HG03575 (cell line): ENCODE measurements around the gene LEKR1.
A peak's percentile ranks its signal among the peaks of the same experiment; 100 is the strongest.

Experiments
- ATAC-seq: cut with Tn5 transposase; IDR thresholded peaks from one replicate; pipeline ENCODE4 v1.9.1; 2021; ENCODE audit not compliant: unreplicated experiment, insufficient number of reproducible peaks, low FRiP score; ENCODE audit errors: extremely low read depth

Gene LEKR1

GRCh38 chr3:157065201-157065600 is 239.0 kb downstream of the LEKR1 start:
- ATAC-seq, result no peak

DNA sequence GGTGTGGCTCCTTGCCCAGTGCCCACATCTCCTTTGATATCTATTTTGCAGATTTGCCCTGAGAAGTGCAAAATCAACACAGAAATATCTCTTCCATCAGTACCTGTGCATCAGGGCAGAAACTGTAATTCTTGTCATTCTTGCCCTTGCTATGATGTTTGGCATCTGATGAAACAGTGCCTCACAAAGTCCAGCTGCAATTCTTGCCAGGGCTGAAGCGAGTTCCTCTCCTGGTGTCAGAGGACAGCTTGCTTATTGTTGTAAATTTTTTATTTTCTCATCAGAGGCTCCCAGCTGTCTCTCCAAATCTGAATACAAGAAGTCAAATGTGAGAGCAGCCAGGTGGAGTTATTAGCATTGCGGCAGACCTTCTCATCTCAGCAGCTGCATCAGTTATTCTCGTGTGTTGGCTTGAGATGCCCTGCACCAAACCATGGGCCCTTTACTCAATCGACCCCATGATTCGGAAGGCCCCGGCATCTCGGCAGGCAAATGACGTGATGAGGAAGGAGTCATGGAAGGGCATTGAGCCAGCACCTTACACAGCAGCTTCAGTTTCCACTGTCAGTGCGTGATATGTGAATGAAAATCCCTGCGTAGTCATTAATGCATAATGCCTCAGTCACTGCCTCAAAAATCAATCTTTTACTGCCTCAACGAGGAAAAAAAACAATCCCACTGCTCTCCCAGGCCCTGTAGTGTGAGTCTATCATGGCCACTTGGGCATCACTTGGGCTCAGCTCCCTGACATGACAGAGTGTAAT is 240.4 kb downstream of the LEKR1 start:
- ATAC-seq, result no peak

DNA sequence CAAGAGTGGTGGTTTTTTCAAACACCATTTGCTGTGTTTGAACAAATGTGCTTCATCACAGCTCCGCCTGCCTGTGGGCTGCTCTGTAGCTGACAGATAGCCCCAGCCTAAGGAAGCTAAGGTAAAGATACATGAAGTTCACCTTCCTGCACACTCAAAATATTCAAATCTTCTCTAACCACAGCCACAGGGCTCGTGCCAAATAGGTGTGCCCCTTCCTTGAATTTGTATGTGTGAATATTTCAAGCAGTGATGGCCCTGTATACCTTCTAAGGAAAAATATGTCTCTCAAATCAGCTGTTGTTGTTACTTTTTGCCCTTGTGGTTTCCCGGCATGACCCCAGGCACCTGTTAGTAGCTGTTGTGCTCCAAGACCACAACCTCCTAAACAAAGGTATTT is 241.0 kb downstream of the LEKR1 start:
- no peak for ATAC-seq

DNA sequence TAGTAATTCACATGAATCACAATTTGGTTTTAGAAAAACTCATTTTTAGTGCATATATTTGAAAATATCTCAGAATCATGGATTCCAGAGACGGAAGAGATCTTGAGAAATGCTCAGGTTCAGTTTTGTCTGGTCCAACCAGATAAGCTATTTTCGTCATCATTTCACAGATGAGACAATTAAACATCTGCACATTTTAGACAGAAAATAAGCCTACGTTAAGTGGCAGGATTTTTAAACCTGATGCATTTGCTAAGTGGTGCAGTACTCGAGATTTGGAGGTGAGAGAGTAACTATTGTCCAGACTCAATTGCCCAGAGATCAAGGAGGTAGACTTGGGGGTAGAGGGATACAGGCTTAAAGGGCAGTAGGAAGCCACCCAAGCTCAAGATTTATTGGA is 243.3 kb downstream of the LEKR1 start:
- no peak for ATAC-seq

DNA sequence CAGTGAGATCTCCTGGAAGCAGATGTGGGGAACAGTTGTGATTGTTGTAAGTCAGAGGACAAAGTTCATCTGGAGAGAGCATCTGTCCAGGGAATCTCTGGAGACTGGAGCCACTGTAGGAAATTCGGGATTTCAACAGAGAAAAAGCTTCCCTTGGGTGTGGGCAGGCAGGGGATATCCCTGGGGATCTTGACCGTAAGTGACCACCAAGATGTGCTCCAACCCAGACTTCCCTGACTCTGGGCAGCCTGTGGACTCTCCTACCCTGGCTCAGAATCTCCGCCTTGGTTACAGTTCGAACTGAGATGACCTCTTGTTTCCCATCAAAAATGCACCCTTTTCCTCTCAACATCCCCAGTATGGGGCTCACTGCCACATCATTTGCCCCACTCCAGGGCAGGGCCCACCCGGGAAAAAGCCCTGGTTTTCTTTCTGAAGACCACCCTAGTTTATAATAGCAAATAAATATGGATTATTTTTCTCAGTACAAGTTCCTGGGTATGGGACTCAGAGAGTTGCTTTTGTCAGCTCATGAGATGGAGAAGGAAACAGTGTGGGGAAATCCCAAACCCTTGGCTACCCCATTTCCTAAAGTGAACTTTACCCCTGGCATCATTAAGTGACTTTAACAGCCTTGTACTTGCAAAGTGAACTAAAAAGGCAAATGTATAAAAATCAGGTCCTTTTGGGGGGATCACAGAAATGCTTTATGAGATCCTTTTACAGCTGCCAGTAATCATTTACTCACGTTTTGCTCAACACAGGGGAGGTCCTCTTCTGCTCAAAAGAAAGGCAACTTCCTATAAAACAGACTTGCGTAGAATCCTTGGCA is 243.9 kb downstream of the LEKR1 start:
- no peak for ATAC-seq

DNA sequence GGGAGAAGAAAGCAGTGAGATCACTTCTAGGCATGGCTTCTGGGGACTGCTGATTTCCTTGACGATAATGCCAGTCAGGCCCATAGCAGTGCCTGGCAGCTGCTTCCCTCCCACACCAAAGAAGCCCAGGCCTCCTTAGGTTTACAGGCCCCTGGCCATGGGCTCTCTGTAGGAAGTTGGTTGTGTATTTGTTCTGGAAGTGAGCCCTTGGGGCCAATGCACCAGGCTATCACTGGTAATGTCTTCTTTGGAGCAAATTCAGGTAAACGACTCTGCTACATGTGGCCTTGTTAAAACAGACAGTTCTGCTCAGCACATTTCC is 244.5 kb downstream of the LEKR1 start:
- no peak for ATAC-seq

DNA sequence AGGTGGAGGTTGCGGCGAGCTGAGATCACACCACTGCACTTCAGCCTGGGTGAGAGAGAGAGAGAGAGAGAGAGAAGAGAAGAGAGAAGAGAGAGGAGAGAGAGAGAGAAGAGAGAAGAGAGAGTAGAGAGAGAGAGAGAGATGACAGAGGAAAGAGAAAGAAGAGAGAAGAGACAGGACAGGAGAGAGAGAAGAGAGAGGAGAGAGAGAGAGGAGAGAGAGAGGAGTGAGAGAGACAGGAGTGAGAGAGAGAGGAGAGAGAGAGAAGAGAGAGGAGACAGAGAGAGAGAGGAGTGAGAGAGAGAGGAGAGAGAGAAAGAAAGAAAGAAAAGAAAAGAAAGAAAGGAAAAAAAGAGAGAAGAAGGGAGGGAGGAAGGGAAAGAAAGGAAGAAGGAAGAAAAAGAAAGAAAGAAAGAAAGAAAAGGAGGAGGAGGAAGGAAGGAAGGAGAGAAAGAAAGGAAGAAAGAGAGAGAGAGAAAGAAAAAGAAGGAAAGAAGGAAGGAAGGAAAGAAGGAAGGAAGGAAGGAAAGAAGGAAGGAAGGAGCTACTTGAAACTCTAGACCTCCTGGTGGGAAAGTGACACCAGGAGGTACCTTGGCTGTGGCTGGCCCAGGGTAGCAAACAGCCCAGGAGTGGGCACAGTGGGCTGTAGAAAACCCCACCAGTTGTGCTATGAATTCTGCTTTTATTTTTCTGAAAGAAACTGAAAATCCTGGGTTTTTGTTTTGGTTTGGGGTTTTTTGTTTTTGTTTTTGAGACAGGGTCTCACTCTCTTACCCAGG is 245.8 kb downstream of the LEKR1 start:
- ATAC-seq, result no peak

- ATAC-seq, result no peak
These were observed 247.7 kb downstream of the LEKR1 start for GRCh38 chr3:157073810-157074209.

DNA sequence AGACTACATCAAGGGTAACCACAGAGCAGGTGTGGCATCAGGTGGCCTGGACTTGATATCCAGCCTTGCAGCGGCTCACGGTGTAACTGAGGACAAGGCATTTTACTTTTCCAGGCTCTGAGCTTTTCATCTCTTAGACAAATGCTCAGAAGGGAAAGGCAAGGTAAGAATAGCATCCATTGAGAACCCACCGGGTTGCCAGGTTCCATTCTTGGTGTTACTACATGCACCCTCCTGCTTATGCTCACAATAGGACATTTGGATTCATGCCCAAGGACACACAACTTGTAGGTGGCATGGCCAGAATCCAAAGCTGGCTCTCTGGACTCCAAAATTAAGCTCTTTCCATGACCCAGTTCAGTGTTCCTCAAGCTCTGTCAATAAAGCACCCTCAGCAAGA is 248.3 kb downstream of the LEKR1 start:
- ATAC-seq, result no peak

DNA sequence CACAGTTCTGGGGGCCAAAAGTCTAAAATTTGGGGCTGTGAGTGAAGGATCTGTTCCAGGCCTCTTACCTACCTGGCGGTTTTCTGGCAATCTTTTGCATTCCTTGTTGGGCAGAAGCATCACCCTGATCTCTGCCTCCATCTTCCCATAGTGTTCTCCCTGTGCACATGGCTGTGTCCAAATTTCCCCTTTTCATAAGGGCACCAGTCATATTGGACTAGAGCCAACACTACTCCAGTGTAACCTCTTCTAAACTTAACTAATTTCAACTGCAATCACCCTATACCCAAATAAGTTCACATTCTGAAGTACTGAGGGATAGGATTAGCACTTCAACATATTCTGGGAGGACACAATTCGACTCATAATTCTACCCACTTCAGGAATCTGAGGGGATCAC is 248.8 kb downstream of the LEKR1 start:
- ATAC-seq, result no peak

- ATAC-seq, result no peak
These were observed 249.7 kb downstream of the LEKR1 start for GRCh38 chr3:157075693-157076420.

DNA sequence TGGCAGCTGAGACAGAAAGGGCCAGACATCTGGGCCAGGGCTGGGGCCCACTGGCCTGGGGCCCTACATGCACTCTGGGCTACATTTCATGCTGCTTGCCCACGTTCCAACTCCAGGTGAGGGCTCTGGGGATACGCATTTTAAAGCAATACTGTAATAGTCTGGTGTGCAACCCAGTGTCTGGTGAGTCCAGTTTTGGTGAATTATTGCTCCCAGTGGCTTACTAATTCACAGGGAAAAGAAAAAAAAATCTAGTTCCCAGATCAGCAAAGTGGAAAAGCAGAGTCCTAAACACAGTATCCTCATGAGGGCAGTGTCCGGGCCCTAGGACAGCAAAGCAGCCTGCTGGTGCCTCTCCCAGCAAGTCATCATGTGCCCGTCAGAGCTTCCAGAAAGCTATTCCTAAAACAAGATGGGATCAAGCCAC is 251.4 kb downstream of the LEKR1 start:
- ATAC-seq, result no peak

DNA sequence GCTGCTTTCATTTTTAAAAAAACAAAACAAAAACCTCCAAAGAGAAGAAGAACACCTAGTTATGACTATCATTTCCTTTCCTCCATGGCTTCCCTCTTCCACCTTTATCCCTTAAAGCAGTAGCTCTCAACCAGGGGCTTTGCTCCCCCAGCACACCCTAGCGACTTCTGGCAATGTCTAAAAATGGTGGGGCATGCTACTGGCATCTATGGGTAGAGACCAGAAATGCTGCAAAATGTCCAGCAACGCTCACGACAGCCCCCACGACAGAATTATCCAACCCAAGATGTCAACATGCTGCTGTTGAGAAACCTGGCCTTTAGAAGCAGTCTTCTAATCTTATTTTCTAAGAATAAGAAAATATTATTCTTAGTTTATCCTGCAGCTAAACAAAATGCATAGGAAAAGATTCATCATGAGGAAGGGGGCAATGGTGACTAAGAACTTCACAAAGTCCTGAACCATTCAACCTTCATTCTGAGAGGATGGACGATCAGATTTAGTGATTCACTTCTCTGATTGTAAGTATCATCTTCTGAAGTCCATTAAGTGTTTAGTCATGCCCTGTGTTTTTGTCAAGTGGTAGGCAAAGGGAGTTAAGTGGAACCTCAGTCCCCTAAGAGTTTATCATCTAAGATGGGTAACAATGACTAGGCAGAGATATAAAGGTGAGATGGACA is 252.1 kb downstream of the LEKR1 start:
- ATAC-seq, result no peak

GRCh38 chr3:157078811-157079185 is 252.6 kb downstream of the LEKR1 start:
- ATAC-seq, result no peak

GRCh38 chr3:157079676-157080369 is 253.7 kb downstream of the LEKR1 start:
- no peak for ATAC-seq

DNA sequence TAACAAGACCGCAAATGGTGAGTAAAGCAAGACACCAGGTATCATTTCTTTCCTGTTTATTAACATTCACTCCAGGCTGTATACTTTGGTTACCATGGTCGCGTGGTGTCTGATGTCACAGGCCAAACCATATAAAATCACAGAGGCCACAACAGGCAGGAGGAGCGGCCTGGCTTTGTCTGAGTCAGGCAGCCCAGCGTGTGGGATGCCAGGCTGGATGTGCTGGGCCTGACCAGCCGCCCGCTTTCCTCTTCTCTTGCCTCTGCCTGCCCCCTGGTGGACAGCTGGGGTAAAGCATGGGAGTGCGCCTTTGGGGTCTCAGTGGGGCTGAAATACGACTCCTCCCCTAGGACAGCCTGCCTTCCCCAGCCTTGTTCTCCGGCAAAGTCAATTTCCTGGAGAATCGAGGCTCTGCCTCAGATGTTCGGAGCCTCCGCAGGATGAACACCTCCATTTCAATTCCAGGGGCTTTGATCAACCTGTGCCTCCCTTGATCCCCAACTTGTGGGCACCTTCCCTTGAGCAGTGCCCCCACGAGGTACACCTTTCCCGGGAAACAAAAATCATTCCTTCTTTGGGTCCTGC is 255.6 kb downstream of the LEKR1 start:
- peak; percentile 48 for ATAC-seq

- no peak for ATAC-seq
These were observed 256.3 kb downstream of the LEKR1 start for GRCh38 chr3:157082305-157082982.
